Motor neuron (in vitro differentiated cells): ENCODE results near the gene ARHGDIA. TPM values are rescaled to one million over a fixed set of nuclear protein-coding genes. Genes with fewer than 3 reads are reported as not detected.

Source experiments
- ATAC-seq, 8 experiments: fragments of 200-7000 bp; cut with Tn5 transposase; replicated peaks in 6 of 8; 2 replicates each; pipeline ENCODE4 v1.8.0; 2021; ENCODE audit warnings: mild to moderate bottlenecking in 8 of 8, moderate library complexity in 8 of 8
- H3K27ac ChIP-seq, 2 donors: fragments of 250-450 bp; sonication (Bioruptor Pico); 2 replicates each; pipeline ENCODE4 v1.9.0; 2021; ENCODE audit warnings: antibody characterized with exemption in 2 of 2, mild to moderate bottlenecking in 2 of 2, moderate library complexity in 1 of 2
- H3K4me1 ChIP-seq, 2 donors: fragments of 250-450 bp; sonication (Bioruptor Pico); replicated peaks in 1 of 2; 2 replicates each; pipeline ENCODE4 v1.6.1; 2021; ENCODE audit warnings: antibody characterized with exemption in 2 of 2, mild to moderate bottlenecking in 2 of 2, moderate library complexity in 1 of 2
- H3K4me3 ChIP-seq, 5 donors: fragments of 250-450 bp; sonication (Bioruptor Pico); 2 replicates each; pipeline ENCODE4 v1.9.0; 2021; ENCODE audit warnings: antibody characterized with exemption in 5 of 5, mild to moderate bottlenecking in 5 of 5, moderate library complexity in 4 of 5
- WGBS, 10 experiments: fragments of 450-650 bp; shearing (Covaris generic); methylation state at CpG; one replicate each; pipeline ENCODE4 v1.0.0; 2022; 5-methylcytosine and 5-hydroxymethylcytosine counted together
- in situ Hi-C, 9 experiments: fragments of 400-800 bp; cut with MboI; loops; one replicate each; pipeline ENCODE4 v1.15.0; 2021; ENCODE audit warnings: low sequenced_read_pairs in 9 of 9, low pct_unique_long_range_greater_than_20kb in 2 of 9; ENCODE audit not compliant: unreplicated experiment in 9 of 9
- total RNA-seq, 8 experiments: library from RNA; unstranded; fragments of 300-600 nt; gene quantifications; 2 replicates each; pipeline versions ENCODE4 v1.2.3 to v1.2.4, GENCODE V29; 2022

Gene ARHGDIA
- total RNA-seq, 8 experiments from 2014 or later, result 44.7 to 276 (median 151) TPM

DNA sequence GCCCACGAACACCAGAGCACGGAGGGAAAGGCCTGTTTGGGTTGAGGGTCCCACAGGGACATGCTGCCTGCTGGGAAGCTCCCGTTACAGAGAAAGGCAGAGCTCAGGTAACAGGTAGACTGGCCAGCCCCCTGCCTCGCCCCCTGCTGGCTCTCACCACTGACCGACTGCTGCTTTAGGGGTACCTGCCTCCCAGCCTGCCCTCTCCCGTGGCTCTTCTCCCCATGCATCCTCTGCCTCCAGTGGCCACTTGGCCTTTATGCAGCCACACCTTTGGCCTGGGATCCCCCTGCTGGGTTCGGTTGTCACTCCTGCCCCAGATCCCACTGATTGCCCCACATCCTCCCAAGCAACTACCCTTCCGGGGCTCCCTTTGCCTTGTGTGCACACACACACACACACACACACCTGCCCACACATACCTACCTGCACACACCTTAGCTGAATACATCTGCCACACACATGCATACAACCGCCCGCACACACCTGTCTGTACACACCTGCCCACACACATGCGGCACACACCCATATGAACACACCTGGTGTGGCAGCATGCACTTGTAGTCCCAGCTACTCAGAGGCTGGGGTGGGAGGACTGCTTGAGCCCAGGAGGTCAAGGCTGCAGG is 45.2 kb downstream of the ARHGDIA start:
- 30 to 100% (median 90%) methylated on average over 1 to 9 of the region's 11 CpGs; no CpG with 5 or more reads in 5 of the 10 experiments for WGBS, 10 experiments
- Histone ChIP-seq H3K27ac (no peak overlapping the region), H3K4me1 (no peaks in the 10 kb centered on the region), H3K4me3 (no peak overlapping the region)
- in situ Hi-C loops, result no loop called here
- ATAC-seq, result no peak

DNA sequence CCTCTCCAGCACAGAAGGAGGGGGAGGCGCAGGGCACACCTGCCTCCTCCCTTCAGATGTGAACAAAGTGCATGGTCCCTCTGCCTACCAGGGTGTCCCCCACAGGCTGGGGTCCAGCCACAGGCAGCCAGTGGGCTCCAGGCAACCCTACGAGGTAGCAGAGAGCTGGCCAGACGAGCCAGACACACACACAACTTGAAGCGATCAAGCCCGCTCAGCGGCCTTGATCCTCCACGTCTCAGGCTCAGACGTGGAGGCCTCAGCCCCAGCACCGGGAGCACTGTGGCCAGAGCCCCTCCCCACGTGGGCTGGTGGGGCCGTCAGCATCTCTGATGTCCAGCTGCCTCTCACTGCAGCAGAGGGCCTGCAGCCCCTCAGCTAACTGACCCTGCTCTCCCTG is 46.5 kb downstream of the ARHGDIA start:
- in situ Hi-C loops, result no loop called here
- H3K4me1 ChIP-seq, result no peaks in the 10 kb centered on the region
- 78 to 93% (median 83%) methylated on average over 3 to 5 of the region's 11 CpGs; no CpG with 5 or more reads in 7 of the 10 experiments for WGBS, 10 experiments
- H3K27ac ChIP-seq, result no peak overlapping the region
- ATAC-seq, result no peak
- no peak overlapping the region for H3K4me3 ChIP-seq

DNA sequence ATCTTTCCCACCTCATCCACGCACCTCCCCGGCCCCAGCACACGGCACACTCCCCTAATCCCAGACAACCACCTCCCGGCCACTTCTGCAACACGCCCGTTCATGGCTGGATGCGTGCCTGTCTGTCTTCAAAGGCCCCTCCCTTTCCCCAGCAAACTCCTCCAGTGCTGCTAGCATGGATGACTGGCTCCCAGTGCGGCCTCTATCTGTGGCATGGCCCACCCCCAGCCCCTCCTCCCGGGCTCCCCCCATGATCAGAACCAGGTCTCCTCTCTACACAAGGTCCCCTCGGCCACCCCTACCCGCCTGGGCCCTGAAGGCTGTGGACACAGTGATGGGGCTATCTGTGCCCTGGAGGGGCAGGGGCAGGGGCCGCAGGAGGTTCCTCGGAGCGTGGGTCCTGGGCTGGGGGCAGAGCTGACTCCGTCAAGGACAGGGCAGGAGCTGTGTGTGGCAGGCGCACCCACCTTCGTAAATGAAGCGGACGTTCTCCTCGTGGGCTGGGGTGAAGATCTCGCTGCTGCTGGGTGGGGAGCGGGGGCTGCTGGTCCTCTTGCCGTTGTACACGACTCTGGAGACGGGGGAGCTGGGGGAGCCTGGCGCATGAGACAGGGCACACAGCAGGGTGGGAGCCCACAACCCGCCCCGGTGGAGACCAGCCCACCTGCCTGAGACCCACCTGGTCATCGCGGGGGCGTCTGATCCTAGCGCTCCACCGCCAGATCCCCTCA is 47.2 kb downstream of the ARHGDIA start:
- H3K27ac ChIP-seq, result no peak overlapping the region
- ATAC-seq, result peak in 1 of 8 experiments; percentile 53
- H3K4me1 ChIP-seq, result no peaks in the 10 kb centered on the region
- 80 to 82% (median 81%) methylated on average over 2 to 3 of the region's 33 CpGs; no CpG with 5 or more reads in 7 of the 10 experiments for WGBS, 10 experiments
- H3K4me3 ChIP-seq, result no peak overlapping the region
- in situ Hi-C loops, result no loop called here

DNA sequence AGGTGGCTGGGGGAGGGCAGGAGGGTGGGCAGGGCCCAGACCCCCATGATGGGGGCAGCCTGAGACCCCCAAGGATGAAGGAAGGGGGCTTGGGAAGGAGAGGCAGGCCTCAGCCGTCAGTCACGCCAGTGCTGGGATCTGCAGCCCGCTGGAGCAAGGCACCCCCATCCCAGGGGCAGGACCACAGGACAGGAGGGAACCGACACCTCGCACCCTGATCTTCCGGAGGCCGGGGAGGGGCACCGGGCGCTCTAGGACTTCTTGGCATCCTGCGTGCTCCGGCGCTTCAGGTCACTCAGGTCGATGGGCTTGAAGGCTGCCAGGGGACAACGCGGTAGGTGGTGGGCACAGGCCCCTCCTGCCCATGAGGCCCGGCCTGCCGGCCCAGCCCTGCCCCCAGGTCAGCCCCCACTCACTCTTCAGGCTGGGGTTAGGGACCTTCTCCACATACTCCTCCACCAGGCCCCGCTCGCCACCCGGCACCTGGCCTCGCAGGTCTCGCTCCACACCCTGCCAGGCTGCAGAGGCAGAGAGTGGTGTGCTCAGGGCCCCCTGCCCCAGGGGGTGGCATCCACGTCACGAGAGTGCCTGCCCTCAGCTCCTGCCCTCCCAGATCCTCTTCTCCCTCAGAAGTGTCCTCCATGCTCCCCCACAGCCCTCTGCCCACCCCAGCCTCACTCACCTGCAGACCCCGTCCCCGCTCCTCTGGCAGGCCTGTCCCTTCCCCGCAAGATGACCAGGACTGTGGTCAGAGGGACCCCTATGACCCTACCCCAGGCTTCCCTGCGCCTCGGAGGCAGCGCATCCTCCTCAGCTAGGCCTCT is 47.9 kb downstream of the ARHGDIA start:
- peak in 1 of 8 experiments; percentile 3 for ATAC-seq
- H3K4me1 ChIP-seq, result no peaks in the 10 kb centered on the region
- H3K27ac ChIP-seq, result no peak overlapping the region
- no peak overlapping the region for H3K4me3 ChIP-seq
- 94 to 100% methylated on average over 1 to 10 of the region's 30 CpGs; no CpG with 5 or more reads in 8 of the 10 experiments for WGBS, 10 experiments
- in situ Hi-C loops, result no loop called here

DNA sequence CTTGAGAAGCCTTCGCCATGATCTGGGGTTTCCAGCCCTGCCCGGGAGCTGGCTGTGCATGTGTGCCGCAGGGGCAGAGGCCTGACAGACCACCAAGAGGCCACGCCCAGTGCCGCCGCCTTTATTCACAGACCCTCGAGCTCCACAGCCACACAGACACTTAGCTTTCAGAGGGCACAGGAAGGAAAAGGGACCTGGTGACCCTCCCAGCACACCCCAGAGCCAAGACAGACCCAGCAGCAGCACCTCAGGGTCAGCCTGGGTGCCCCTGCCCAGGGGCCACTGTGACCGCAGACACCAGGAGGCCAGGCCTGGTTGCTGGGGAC is 48.9 kb downstream of the ARHGDIA start:
- in situ Hi-C loops, result no loop called here
- 64 to 100% (median 89%) methylated on average over 1 to 5 of the region's 8 CpGs; no CpG with 5 or more reads in 6 of the 10 experiments for WGBS, 10 experiments
- H3K27ac ChIP-seq, result no peak overlapping the region
- no peak for ATAC-seq
- H3K4me3 ChIP-seq, result no peak overlapping the region
- H3K4me1 ChIP-seq, result peaks cover 5 to 8% of the 10 kb centered on the region in 2 donors

DNA sequence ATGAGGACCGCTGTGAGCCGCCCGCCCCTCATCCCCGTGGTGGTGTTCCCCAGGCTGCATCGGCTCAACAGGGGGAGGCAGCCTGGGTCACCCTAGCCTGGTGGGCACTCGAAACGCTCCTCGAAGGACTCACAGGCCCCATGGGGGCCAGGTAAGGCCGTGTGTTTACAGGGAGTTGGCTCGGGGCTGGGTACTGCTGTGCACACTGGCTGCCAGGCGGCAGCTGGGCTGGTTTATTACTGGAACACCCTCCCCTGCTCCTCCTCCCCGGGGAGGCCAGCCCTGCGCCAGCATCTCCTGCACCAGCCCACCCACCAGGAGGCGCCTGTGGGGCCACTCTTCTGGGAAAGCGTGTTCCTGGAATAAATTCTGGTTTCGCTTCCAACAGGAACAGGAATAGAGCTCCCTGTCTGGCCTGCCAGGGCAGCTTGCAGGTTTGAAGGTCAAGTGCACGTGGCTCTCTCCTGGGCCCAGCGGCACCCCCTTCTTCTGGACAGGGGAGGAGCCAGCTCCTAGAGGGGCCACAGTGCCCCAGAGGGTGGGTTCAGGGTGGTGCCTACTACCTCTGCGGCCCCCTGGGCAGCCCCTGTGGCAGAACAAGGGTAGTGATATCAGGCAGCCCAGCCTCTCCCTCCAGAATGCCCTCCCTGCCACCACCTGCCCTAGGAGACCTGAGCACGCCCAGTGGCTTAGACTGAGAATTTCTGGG is 49.4 kb downstream of the ARHGDIA start:
- Histone ChIP-seq H3K27ac (no peak overlapping the region), H3K4me1 (peaks cover 5 to 12% of the 10 kb centered on the region in 2 donors), H3K4me3 (no peak overlapping the region)
- ATAC-seq, result peak; percentile 42 to 97 (median 52)
- in situ Hi-C loops, result no loop called here
- WGBS, 10 experiments, result 68 to 100% (median 100%) methylated on average over 1 to 8 of the region's 20 CpGs; no CpG with 5 or more reads in 7 of the 10 experiments

DNA sequence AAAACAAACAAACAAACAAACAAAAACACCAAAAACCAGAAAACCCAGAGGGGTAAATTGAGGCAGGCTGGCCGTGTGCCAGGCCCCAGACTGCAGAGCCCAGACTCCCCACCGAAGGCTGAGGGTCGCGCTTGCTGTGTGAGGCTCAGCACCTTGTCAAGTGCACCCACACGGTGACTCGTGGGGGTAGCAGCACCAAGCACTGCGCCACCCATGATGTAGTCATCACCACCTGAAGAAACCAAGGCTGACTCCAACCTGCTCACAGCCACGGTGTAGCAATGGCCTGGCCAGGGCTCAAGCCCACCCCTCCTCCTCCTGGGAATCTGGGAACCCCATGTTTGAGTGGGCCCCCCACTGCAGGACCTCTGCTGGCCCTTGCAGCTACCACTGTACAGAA is 50.0 kb downstream of the ARHGDIA start:
- 85 to 95% (median 87%) methylated on average over 4 to 7 of the region's 8 CpGs; no CpG with 5 or more reads in 7 of the 10 experiments for WGBS, 10 experiments
- peak in 1 of 8 experiments; percentile 2 for ATAC-seq
- H3K4me3 ChIP-seq, result no peak overlapping the region
- peaks cover 5 to 12% of the 10 kb centered on the region in 2 donors for H3K4me1 ChIP-seq
- no peak overlapping the region for H3K27ac ChIP-seq
- in situ Hi-C loops, result no loop called here

DNA sequence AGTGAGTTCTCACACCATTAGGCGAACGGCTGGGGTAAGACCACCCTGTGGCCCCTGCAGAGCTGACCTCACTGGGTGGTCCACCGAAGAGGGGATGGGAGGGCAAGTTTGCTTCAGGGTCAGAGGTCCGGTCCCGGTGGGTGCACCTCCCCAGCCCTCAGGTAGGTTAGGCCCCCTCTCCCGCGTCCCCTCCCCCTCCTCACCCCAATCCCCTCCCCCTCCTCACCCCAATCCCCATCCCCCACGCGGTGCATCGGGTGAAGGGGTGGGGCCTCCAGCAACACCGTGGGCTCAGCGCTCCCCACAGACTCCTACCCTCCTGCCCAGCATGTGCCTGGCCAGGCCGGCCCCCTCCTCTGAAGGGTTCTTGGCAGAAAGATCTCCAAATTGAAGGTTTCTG is 51.4 kb downstream of the ARHGDIA start:
- in situ Hi-C loops, result no loop called here
- WGBS, 10 experiments, result 83% methylated on average over 2 of the region's 13 CpGs; no CpG with 5 or more reads in 9 of the 10 experiments
- Histone ChIP-seq H3K27ac (no peak overlapping the region), H3K4me3 (no peak overlapping the region), H3K4me1 (peaks cover 13 to 22% of the 10 kb centered on the region in 2 donors)
- ATAC-seq, result no peak

DNA sequence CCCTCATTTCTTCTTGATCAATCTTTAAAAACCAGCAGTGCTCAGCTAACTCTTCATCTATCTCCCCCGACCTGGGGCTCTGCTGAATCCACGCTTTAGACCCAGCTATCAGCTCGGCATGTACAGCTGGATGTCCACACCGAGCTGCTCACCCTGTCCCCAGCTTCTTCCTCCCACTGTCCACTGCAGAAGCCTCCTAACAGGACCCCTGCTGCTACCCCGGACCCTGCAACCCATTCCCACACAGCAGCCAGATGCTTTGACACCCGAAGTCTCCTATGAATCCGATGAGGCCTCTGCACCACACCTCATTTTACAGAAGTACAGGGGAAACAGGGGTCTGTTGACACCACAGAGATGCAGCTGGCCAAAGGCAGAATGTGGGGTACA is 53.4 kb downstream of the ARHGDIA start:
- Histone ChIP-seq H3K4me3 (no peak overlapping the region), H3K27ac (peak overlapping the region in 1 of 2 donors; percentile 32), H3K4me1 (peaks cover 14 to 23% of the 10 kb centered on the region in 2 donors)
- in situ Hi-C loops, result no loop called here
- ATAC-seq, result no peak
- WGBS, 10 experiments, result 10 to 60% (median 20%) methylated on average over 2 to 7 of the region's 7 CpGs; no CpG with 5 or more reads in 4 of the 10 experiments

Other genes with a start within 250 kb of the ARHGDIA start
- 10 to 100 TPM; 19.3 to 78.3 (median 41.8) TPM for gene NPLOC4, start 234.2 kb downstream of the ARHGDIA start, total RNA-seq
- 1 to 10 TPM in 3 of 8 experiments, under 1 TPM in 4, not detected in 1; 0.22 to 1.2 (median 1.00) TPM for gene TSPAN10, start 234.1 kb downstream of the ARHGDIA start, total RNA-seq
- under 1 TPM in 6 of 8 experiments, not detected in 2; 0.20 to 0.79 (median 0.55) TPM for gene PDE6G, start 214.8 kb downstream of the ARHGDIA start, total RNA-seq
- 10 to 100 TPM; 20.2 to 85.8 (median 33.6) TPM for gene OXLD1, start 204.7 kb downstream of the ARHGDIA start, total RNA-seq
- gene CCDC137, start 204.6 kb downstream of the ARHGDIA start, total RNA-seq, result 10 to 100 TPM in 6 of 8 experiments, 1 to 10 TPM in 2; 9.1 to 34.6 (median 22.5) TPM
- gene ARL16, start 187.5 kb downstream of the ARHGDIA start, total RNA-seq, result 10 to 100 TPM; 32.5 to 76.0 (median 48.4) TPM
- gene HGS, start 187.3 kb downstream of the ARHGDIA start, total RNA-seq, result 10 to 100 TPM; 46.1 to 89.5 (median 62.4) TPM
- gene MRPL12, start 168.0 kb downstream of the ARHGDIA start, total RNA-seq, result 100 to 1,000 TPM in 2 of 8 experiments, 10 to 100 TPM in 6; 17.0 to 155 (median 39.6) TPM
- gene SLC25A10, start 159.1 kb downstream of the ARHGDIA start, total RNA-seq, result 10 to 100 TPM in 3 of 8 experiments, 1 to 10 TPM in 5; 2.4 to 24.9 (median 5.0) TPM
- under 1 TPM in 4 of 8 experiments, not detected in 4; 0.14 to 0.66 (median 0.32) TPM for gene GCGR, start 67.2 kb downstream of the ARHGDIA start, total RNA-seq
- 100 to 1,000 TPM in 4 of 8 experiments, 10 to 100 TPM in 4; 18.1 to 139 (median 101) TPM for gene MCRIP1, start 38.0 kb downstream of the ARHGDIA start, total RNA-seq
- 1 to 10 TPM in 4 of 8 experiments, under 1 TPM in 3, not detected in 1; 0.73 to 1.3 (median 1.1) TPM for gene PPP1R27, start 36.3 kb downstream of the ARHGDIA start, total RNA-seq
- gene P4HB, start 10.8 kb downstream of the ARHGDIA start, total RNA-seq, result 100 to 1,000 TPM; 116 to 461 (median 257) TPM
- gene ALYREF, start 20.2 kb upstream of the ARHGDIA start, total RNA-seq, result 100 to 1,000 TPM in 3 of 8 experiments, 10 to 100 TPM in 5; 52.7 to 176 (median 78.1) TPM
- 100 to 1,000 TPM in 6 of 8 experiments, 10 to 100 TPM in 2; 80.4 to 181 (median 120) TPM for gene ANAPC11, start 20.4 kb upstream of the ARHGDIA start, total RNA-seq
- under 1 TPM in 7 of 8 experiments, not detected in 1; 0.15 to 0.92 (median 0.43) TPM for gene NPB, start 30.9 kb upstream of the ARHGDIA start, total RNA-seq
- 10 to 100 TPM; 11.3 to 40.6 (median 16.0) TPM for gene PCYT2, start 40.1 kb upstream of the ARHGDIA start, total RNA-seq
- 10 to 100 TPM in 7 of 8 experiments, 1 to 10 TPM in 1; 7.2 to 37.9 (median 14.5) TPM for gene SIRT7, start 46.8 kb upstream of the ARHGDIA start, total RNA-seq
- 10 to 100 TPM in 5 of 8 experiments, 1 to 10 TPM in 3; 6.6 to 23.9 (median 15.4) TPM for gene MAFG, start 56.4 kb upstream of the ARHGDIA start, total RNA-seq
- gene PYCR1, start 66.0 kb upstream of the ARHGDIA start, total RNA-seq, result 10 to 100 TPM; 31.5 to 97.7 (median 54.0) TPM
- gene MYADML2, start 75.9 kb upstream of the ARHGDIA start, total RNA-seq, result 1 to 10 TPM in 2 of 8 experiments, under 1 TPM in 6; 0.10 to 1.4 (median 0.47) TPM
- 1 to 10 TPM in 2 of 8 experiments, under 1 TPM in 4, not detected in 2; 0.08 to 1.3 (median 0.40) TPM for gene NOTUM, start 89.8 kb upstream of the ARHGDIA start, total RNA-seq
- 10 to 100 TPM; 17.3 to 35.1 (median 26.7) TPM for gene ASPSCR1, start 106.3 kb upstream of the ARHGDIA start, total RNA-seq
- gene CENPX, start 151.5 kb upstream of the ARHGDIA start, total RNA-seq, result 100 to 1,000 TPM in 1 of 8 experiments, 10 to 100 TPM in 7; 40.6 to 116 (median 53.3) TPM
- gene LRRC45, start 152.0 kb upstream of the ARHGDIA start, total RNA-seq, result 10 to 100 TPM in 5 of 8 experiments, 1 to 10 TPM in 3; 2.8 to 18.1 (median 10.7) TPM
- 10 to 100 TPM in 6 of 8 experiments, 1 to 10 TPM in 2; 1.8 to 92.9 (median 52.3) TPM for gene RAC3, start 160.3 kb upstream of the ARHGDIA start, total RNA-seq
- gene DCXR, start 166.4 kb upstream of the ARHGDIA start, total RNA-seq, result 10 to 100 TPM; 55.7 to 94.5 (median 80.7) TPM
- gene RFNG, start 180.5 kb upstream of the ARHGDIA start, total RNA-seq, result 10 to 100 TPM; 19.3 to 38.6 (median 28.5) TPM
- gene GPS1, start 180.6 kb upstream of the ARHGDIA start, total RNA-seq, result 10 to 100 TPM; 54.6 to 97.9 (median 78.2) TPM
- 10 to 100 TPM; 32.3 to 91.1 (median 47.2) TPM for gene DUS1L, start 194.5 kb upstream of the ARHGDIA start, total RNA-seq
- 100 to 1,000 TPM in 4 of 8 experiments, 10 to 100 TPM in 4; 32.4 to 333 (median 89.0) TPM for gene FASN, start 226.9 kb upstream of the ARHGDIA start, total RNA-seq